Measurements from ENCODE around the gene LYZ.

Gene LYZ

DNA sequence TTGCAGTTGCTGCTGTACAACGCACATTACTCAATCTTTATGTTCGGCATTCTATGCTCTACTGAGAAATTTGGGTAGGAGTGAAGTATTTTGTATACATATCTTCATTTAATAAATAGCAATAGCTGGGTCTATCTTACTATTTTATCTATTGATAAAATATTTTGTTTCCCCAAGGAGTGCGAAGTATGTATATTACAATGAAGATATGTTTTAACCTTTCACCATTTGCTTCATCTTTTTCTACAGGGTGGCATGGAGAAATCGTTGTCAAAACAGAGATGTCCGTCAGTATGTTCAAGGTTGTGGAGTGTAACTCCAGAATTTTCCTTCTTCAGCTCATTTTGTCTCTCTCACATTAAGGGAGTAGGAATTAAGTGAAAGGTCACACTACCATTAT, 4.7 kb downstream of the LYZ start:
- CTCF ChIA-PET = no interaction called here
- POLR2A ChIA-PET = no interaction called here
- TF ChIP-seq ZNF384 (IDR thresholded peaks at IDR 0.05) (no peak), NFRKB (IDR thresholded peaks at IDR 0.05) (no peak), CTBP1 (IDR thresholded peaks at IDR 0.05; ENCODE audit: borderline replicate concordance) (no peak)
- DNase-seq (ENCODE audit: extremely low spot score) = no peak

- DNase-seq (ENCODE audit: extremely low spot score) = no peak
- CTCF ChIA-PET = no interaction called here
- no peak for TF ChIP-seq ELF4 (IDR thresholded peaks at IDR 0.05)
- no peak for TF ChIP-seq NFRKB (IDR thresholded peaks at IDR 0.05)
- TF ChIP-seq BHLHE40 (IDR thresholded peaks at IDR 0.05; ENCODE audit: borderline replicate concordance) = no peak
- no peak for TF ChIP-seq L3MBTL2 (conservative IDR thresholded peaks at IDR 0.05)
- no peak for TF ChIP-seq FOXK2 (IDR thresholded peaks at IDR 0.05)
- no peak for TF ChIP-seq ZNF384 (IDR thresholded peaks at IDR 0.05)
- TF ChIP-seq SP1 (IDR thresholded peaks at IDR 0.05) = no peak
- no peak for TF ChIP-seq PKNOX1 (IDR thresholded peaks at IDR 0.05)
- no peak for TF ChIP-seq SUZ12 (IDR thresholded peaks at IDR 0.05)
- TF ChIP-seq CTBP1 (IDR thresholded peaks at IDR 0.05; ENCODE audit: borderline replicate concordance) = no peak
- TF ChIP-seq FOXM1 (IDR thresholded peaks at IDR 0.05; ENCODE audit: borderline replicate concordance) = no peak
- TF ChIP-seq HDGF (IDR thresholded peaks at IDR 0.05; ENCODE audit: borderline replicate concordance) = no peak
- TF ChIP-seq LEF1 (IDR thresholded peaks at IDR 0.05; ENCODE audit: borderline replicate concordance) = no peak
- TF ChIP-seq FOXA1 (IDR thresholded peaks at IDR 0.05) = no peak
- no peak for TF ChIP-seq TARDBP (IDR thresholded peaks at IDR 0.05)
- POLR2A ChIA-PET = no interaction called here
Observed at GRCh38 chr12:69354172-69354555, 6.0 kb downstream of the LYZ start.

DNA sequence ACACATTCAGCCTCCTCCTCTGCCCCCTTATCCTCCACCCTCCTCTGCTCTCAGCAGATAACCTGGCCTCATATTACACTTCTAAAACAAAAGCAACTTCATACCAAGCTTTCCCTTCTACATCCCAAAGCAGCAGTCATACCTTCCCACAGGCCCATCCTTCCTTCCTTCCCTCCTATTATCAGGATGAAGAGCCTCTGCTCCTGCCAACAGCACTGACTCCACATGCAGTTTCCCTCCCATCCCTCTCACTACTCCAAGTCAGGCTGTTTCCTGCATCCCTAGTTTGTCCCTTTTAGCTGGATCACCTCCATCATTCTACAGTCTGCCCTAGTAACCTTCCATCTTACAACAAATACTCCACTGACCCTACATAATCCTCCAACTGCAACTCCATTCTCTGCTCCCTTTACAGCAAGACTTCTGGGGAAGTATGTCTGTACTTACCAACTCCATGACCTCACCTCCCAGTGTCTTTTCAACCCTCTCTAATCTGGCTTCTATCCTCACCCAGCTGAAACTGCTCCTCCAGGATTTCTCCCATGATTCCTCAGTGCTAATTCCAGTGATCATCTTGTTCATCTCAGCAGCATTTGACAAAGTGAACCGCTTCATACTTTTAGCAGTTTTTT, 6.5 kb downstream of the LYZ start:
- no peak for TF ChIP-seq NFRKB (IDR thresholded peaks at IDR 0.05)
- TF ChIP-seq L3MBTL2 (conservative IDR thresholded peaks at IDR 0.05) = no peak
- TF ChIP-seq ZNF384 (IDR thresholded peaks at IDR 0.05) = no peak
- TF ChIP-seq LEF1 (IDR thresholded peaks at IDR 0.05; ENCODE audit: borderline replicate concordance) = no peak
- no peak for TF ChIP-seq SUZ12 (IDR thresholded peaks at IDR 0.05)
- no peak for TF ChIP-seq TARDBP (IDR thresholded peaks at IDR 0.05)
- TF ChIP-seq ARNT (IDR thresholded peaks at IDR 0.05) = no peak
- TF ChIP-seq ELF4 (IDR thresholded peaks at IDR 0.05) = no peak
- no peak for TF ChIP-seq BHLHE40 (IDR thresholded peaks at IDR 0.05; ENCODE audit: borderline replicate concordance)
- no peak for TF ChIP-seq PKNOX1 (IDR thresholded peaks at IDR 0.05)
- no peak for TF ChIP-seq FOXA1 (IDR thresholded peaks at IDR 0.05)
- no peak for TF ChIP-seq SP1 (IDR thresholded peaks at IDR 0.05)
- TF ChIP-seq HDGF (IDR thresholded peaks at IDR 0.05; ENCODE audit: borderline replicate concordance) = no peak
- TF ChIP-seq CTBP1 (IDR thresholded peaks at IDR 0.05; ENCODE audit: borderline replicate concordance) = no peak
- TF ChIP-seq FOXK2 (IDR thresholded peaks at IDR 0.05) = no peak
- POLR2A ChIA-PET = no interaction called here
- DNase-seq (ENCODE audit: extremely low spot score) = no peak
- CTCF ChIA-PET = no interaction called here

- no peak for DNase-seq (ENCODE audit: extremely low spot score)
- ChIA-PET POLR2A (interaction anchor here (0.6 kb wide), 1 partner anchor 30 kb away, joined by 3 read pairs; no protein-coding TSS in a partner anchor), CTCF (no interaction called here)
- no peak for TF ChIP-seq TARDBP (IDR thresholded peaks at IDR 0.05)
- no peak for TF ChIP-seq SUZ12 (IDR thresholded peaks at IDR 0.05)
- TF ChIP-seq FOXM1 (IDR thresholded peaks at IDR 0.05; ENCODE audit: borderline replicate concordance) = no peak
Observed at GRCh38 chr12:69355363-69356028, 7.3 kb downstream of the LYZ start.

- TF ChIP-seq FOXK2 (IDR thresholded peaks at IDR 0.05) (no peak), ZNF384 (IDR thresholded peaks at IDR 0.05) (0 out of 2 replicates have a peak, but pooled peaks have one; percentile 70), NFRKB (IDR thresholded peaks at IDR 0.05) (no peak), ARNT (IDR thresholded peaks at IDR 0.05) (no peak), SUZ12 (IDR thresholded peaks at IDR 0.05) (no peak), PKNOX1 (IDR thresholded peaks at IDR 0.05) (peak; percentile 91), L3MBTL2 (conservative IDR thresholded peaks at IDR 0.05) (peak; percentile 93), FOXA1 (IDR thresholded peaks at IDR 0.05) (no peak), LEF1 (IDR thresholded peaks at IDR 0.05; ENCODE audit: borderline replicate concordance) (no peak), ELF4 (IDR thresholded peaks at IDR 0.05) (peak; percentile 65), TARDBP (IDR thresholded peaks at IDR 0.05) (no peak)
- ChIA-PET POLR2A (interaction anchor here (0.7 kb wide), 1 partner anchor 221 kb away, joined by 3 read pairs; no protein-coding TSS in a partner anchor), CTCF (no interaction called here)
- peak; percentile 89 for DNase-seq (ENCODE audit: extremely low spot score)
Observed at GRCh38 chr12:69359531-69360347, 11.6 kb downstream of the LYZ start, which contains the start of gene YEATS4. Gene YEATS4 (plus strand): TSS chr12:69359743. CDS start chr12:69359973, 230 bp downstream.

DNA sequence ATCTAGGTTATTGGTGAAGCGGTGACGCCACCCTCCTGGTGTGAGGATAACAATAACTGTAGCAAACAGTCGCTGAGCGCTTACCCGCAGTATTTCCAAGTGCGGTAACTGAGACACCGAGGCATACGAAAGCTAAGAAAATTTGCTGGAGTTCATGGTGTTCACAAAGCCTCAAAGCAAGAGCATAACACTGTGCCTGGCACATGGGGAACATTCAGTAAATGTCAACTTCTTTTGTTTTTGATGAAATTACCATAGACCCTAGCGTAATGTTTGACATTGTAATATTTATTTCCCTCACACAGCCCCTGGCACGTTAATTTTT, 12.1 kb downstream of the LYZ start:
- ChIA-PET POLR2A (interaction anchor here (0.7 kb wide), 1 partner anchor 220 kb away, joined by 3 read pairs; no protein-coding TSS in a partner anchor), CTCF (no interaction called here)
- TF ChIP-seq SP1 (IDR thresholded peaks at IDR 0.05) (no peak), L3MBTL2 (conservative IDR thresholded peaks at IDR 0.05) (no peak), TARDBP (IDR thresholded peaks at IDR 0.05) (no peak), HDGF (IDR thresholded peaks at IDR 0.05; ENCODE audit: borderline replicate concordance) (no peak), ZNF384 (IDR thresholded peaks at IDR 0.05) (no peak), SUZ12 (IDR thresholded peaks at IDR 0.05) (no peak), BHLHE40 (IDR thresholded peaks at IDR 0.05; ENCODE audit: borderline replicate concordance) (no peak), FOXA1 (IDR thresholded peaks at IDR 0.05) (no peak), FOXK2 (IDR thresholded peaks at IDR 0.05) (no peak), CTBP1 (IDR thresholded peaks at IDR 0.05; ENCODE audit: borderline replicate concordance) (no peak), ARNT (IDR thresholded peaks at IDR 0.05) (no peak)

More for the DNA sequence above, 12.1 kb downstream of the LYZ start:
- no peak for DNase-seq (ENCODE audit: extremely low spot score)
